GM21528 (cell line): ENCODE results near the gene TBX10.
"Not testable (repeated sequence)": the region's sequence is repeated elsewhere in the genome, so short reads cannot be mapped to it uniquely, and the experiment has no call there.

Experiments used
- ATAC-seq: cut with Tn5 transposase; IDR thresholded peaks from one replicate; pipeline ENCODE4 v1.9.1; 2021; ENCODE audit warnings: mild to moderate bottlenecking, moderate library complexity; ENCODE audit not compliant: unreplicated experiment, low FRiP score

Gene TBX10

DNA sequence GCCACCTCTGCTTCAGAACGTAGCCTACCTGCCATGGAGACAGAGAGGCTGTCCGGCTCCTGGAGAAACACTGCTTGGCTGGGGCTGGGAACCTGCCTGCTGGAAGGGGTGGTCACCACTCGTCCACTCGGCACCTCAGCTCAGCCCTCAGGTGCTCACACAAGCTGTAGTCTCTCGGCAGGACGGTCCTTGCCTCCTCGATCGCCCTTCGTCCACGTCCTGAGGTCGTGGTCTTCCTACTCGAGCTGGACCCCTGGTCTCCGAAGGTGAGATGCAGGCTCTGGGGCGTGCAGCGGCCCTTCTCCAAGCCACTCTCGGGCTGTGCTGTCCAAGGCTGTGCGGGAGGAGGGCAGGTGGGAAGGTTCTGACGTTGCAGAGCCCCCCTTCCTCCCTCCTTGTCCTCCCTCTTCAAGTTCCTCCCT is at the start of gene TBX10:
Gene TBX10 (minus strand): TSS at position 326 of the 422 bp plus-strand sequence. CDS start 291 bp downstream, at position 35.
- ATAC-seq: no peak

DNA sequence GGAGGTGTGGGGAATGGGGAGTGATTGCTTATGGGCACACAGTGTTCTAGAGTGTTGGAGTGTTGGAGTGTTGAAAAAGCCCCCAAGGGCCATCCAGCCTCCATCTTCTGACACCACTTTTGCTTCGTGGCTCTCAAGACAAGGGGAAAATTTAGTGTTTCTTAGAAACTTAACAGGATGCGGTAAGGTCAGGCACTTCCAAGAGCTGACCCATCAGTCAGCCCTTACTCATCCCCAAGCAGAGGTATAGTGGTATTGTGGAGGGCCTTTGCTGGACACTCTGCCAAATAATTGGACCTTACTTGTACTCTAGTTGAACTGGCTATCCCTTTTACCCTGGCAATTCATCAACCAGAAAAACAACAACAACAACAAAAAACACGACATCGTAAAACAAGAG is 49.6 kb upstream of the TBX10 start:
- ATAC-seq: no peak

DNA sequence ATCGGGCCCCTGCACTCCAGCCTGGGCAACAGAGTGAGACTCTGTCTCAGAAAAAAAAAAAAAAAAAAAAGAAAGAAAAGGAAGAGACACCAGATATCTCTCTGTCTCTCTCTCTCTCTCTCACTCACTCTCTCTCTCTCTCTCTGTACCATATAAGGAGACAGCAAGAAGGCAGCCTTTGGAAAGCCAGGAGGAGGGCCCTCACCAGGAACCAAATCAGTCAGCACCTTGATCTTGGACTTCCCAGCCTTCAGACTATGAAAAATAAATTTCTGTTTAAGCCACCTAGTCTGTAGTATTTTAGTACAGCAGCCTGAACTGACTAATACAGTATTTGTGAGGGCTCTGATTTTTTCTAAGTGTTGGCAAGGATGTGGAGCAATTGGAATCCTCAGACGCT is 48.4 kb upstream of the TBX10 start:
- ATAC-seq: no peak

DNA sequence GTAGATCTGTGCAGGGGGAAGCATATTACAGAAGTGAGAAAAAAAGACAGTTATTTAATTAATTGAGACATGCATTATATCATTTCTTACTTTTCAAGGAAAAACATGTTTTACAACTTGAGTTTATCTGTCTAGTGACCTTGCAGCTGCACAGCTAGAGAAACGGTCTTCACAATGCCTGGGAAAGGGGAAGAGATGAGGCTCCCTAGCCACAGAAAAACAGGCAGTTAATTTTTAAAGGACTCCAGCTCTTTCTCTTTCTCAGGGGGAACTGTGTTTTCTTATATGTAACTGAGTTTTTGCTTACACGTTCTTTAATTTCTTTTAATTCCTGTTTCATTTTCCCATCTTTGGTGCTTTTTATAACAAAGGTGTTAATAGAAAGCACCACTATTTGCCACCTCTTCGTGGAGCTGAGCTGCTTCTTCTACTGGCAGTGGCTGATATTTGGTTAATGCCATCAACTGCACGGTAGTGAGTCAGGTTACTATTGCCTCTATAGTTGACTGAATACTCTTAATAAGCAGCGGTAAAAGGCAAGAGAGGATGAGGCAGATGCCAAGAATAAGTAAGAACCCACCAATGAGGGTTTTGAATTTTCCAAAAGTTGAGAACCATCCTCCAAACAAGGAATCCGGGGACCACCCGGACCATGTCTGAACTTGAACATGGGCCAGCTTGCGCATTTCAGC is 46.2 kb upstream of the TBX10 start:
- not testable (repeated sequence) for ATAC-seq

DNA sequence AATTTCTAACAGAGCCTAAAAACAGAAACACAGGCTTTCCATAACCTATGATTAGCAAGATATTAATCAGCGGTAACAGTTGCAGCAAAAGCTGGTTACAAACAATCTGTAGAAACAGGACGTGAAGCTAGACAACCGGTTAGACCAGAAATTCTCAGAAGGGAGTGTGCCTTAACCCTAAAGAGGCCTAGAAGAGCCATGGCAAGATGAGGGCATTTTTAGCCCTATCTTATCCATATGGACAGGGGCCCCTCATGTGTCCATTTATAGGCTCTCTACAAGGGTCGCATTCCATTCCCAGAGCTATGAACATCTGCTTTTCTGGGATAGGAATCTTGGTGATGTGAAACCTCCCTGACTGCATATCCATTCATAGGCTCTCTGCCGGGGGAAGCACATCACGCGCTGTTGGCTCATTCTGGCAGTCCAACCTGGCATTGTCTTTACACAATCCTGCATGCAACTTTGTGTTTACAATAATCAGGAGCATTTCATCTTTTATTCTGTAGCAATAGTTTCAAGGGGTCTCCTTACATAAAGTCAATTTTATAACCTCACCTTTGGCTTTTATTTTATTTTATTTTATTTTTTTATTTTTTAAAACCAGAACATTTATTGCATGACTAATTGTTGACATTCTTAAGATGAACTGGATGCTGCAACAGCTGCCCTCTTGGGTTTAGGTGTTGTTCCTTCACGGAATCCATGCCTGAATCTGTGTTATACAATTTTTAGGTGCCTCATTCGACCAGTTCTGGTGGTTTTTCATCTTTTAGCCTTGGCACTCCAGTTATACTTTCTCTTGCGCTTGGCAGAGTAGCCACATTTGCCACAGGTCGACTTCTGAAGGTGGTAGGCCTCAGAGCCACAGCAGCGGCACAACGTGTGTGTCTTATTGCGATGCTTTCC is 42.8 kb upstream of the TBX10 start:
- not testable (repeated sequence) for ATAC-seq

DNA sequence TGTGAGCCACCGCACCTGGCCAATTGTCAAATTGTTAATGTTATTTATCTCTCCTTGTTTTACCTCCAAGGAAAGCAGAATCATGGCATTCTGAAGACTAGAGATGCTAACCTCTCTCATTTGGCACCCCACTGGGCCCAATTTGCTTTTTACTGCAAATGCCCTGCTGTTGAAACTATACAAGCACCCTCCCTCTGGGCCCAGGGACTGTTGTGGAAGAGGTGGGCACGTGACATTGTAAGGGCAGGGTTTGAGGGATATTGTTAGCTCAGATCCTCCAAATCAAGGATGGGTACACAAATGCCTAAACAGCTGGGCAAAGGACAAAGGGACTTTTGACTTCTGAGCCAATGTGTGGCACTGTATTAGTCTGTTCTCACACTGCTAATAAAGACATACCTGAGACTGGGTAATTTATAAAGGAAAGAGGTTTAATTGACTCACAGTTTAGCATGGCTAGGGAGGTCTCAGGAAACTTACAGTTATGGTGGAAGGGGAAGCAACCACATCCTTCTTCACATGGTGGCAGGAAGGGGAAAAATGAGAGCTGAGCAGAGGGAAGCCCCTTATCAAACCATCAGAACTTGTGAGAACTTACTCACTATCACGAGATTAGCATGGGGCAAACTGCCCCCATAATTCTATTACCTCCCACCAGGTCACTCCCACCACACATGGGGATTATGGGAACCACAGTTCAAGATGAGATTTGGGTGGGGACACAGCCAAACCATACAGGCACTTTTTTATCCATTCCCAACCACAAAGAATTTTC is 41.3 kb upstream of the TBX10 start:
- no peak for ATAC-seq

DNA sequence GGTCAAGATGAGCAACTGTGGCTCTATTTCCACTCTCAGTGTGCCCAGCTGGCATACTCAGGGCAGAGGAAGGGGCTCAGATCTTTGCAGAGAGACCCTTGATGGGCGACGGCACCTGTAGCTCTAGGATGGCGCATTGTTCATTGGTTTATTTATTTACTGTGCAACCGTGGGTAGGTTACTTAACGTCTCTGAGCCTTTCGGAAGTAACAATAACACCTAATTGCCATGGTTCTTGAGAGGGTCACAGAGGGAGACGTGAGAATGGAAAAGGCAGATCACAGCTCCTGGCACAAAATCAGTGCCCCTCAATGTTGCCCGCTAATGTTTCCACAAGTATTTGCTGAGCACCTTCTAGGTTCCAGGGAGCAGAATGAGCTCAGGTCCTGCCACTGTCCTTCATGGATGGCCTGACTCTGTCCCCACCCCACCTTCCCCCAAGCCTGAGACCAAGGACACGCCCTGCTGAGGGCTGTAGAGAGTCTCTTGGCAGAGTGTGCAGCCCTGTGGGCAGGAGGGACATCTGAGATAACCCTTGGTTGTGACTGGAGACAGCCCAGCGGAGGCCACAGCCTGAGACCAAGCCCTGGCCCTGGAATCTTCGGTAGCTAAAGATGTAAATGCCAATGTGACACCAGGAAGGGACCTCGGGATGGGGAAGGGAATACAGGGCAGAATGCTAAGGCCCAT is 35.6 kb upstream of the TBX10 start:
- ATAC-seq: no peak

DNA sequence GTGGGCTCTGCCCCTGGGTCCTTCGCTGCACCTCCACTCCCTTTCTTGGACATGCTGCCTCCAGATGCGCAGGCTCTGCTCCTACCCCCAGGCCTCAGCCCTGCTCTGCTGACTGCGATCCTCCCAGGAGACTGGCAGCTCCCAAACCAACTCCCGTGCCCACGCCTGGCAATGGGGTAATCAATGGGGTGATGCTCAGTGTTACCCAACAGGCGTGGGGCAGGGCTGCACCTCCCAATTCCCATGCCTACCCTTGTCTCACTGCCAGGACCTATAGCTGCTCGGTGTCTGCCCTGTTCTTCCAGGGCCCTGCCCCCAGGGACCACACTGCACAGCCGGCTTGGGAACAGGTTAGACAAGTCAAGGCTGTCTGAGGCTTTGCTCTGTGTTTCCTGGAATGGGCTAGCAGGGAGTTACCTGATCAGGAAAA is 34.9 kb upstream of the TBX10 start, which contains the start of gene ALDH3B2:
Gene ALDH3B2 (minus strand): TSS at position 182 of the 430 bp plus-strand sequence. CDS start 7,688 bp downstream, outside the sequence.
- no peak for ATAC-seq

DNA sequence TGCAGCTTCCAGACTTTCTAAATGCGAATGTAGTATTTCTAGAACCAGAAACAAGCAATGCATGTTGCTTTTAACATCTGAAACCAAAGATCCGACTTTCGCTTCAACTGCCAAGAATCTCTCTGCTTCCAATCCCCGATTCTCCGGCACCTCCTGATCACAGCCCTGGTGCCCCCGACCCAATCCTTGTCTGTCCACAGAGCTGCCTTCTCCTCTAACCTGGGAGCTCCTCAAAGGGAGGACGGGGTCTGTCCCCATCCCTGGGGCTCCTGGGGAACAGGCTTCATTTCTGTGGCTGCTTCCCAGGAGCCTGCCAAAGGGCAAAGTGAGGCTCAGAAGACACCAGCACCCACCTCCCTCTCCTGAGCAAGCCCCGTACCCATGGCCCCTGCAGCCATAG is 34.3 kb upstream of the TBX10 start:
- no peak for ATAC-seq

DNA sequence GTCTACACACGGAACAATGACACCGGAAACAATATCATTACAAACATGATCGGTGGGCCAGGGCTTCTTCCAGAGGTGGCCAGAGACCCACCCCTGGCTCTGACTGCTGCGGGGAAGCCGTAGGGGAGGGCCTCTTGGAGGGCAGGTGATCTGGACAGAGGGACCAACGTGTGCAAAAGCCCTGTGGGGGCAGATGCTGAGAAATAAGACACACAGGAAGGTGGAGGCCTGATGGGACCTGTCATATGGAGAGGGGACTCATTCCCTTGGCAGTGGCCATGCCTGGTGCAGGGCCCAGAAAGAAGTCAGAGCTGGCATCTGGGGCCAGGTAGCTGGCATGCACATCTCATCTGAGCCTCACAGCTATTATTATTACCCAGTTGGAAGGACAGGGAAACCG is 33.8 kb upstream of the TBX10 start:
- ATAC-seq: no peak

DNA sequence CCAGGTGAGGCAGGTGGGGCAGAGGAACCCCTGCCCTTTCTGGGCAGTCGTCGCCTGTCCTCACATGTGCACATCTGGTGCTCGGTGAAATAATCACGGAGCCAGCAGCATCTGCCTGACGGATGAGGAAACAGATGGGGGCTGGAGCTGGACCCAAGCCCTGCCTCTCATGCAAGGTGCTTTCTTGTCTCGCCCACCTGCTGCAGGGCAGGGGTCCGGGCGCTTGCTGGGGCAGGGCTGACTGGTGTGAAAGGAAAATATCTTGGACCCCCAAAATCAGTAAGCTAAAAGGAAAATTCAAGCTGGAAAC is 31.6 kb upstream of the TBX10 start:
- no peak for ATAC-seq

DNA sequence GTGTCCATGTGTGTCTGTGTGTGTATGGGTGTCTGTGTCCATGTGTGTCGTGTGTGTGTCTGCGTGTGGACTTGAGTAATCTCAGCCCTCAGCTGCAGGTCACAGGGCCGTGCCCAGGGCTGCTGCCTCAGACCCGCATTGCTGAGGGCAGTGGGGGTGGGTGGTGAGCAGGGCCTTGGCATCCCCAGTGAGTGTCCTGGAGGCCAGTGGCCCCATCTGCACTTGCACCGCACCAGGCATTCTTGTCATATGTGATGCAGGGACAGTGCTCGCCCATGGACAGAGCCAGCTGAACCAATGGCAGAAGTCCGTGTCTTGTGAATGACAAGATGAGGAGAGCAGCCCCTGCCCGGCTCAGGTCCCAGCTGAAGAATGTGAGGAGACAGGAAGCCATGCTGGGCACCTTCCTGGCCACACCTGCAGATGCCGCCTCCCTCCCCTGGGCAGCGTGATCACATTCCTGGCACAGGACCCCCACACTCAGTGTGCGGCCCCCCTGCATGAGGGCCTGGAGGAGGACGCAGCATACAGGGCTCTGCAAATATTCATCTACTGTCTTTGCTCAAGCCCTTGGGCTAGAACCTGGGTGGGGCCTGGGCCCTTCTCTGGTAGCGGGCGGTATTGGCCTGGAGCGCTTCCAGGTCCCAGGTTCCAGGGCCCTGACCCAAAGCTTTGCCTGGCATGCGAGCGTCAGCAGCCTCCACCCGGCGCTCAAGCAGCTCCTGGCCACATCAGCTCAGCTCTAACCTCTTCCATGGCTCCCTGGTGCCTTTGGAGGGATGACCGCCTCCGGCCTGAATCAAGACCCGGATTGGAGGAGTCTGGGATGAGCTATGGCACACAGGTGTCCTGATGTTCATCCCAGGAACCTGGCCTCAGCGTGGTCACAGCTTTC is 31.0 kb upstream of the TBX10 start:
- ATAC-seq: no peak

DNA sequence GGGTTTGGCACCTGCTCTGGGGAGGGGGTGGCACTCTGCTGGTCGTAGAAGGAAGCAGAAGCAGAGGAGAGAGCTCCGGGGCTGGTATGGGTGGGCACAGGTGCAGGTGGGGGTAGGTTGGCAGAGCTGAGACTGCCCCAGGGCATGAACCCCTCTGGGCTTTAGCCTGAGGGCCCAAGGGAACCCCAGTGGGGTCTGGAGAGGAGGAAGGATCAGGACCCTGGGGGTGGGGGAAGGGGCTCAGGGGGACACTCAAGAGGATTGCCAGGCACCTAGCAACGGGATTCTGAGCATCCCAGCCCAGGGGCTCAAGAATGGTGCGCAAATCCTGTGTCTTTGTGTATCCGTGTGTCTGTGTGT is 28.6 kb upstream of the TBX10 start:
- no peak for ATAC-seq

DNA sequence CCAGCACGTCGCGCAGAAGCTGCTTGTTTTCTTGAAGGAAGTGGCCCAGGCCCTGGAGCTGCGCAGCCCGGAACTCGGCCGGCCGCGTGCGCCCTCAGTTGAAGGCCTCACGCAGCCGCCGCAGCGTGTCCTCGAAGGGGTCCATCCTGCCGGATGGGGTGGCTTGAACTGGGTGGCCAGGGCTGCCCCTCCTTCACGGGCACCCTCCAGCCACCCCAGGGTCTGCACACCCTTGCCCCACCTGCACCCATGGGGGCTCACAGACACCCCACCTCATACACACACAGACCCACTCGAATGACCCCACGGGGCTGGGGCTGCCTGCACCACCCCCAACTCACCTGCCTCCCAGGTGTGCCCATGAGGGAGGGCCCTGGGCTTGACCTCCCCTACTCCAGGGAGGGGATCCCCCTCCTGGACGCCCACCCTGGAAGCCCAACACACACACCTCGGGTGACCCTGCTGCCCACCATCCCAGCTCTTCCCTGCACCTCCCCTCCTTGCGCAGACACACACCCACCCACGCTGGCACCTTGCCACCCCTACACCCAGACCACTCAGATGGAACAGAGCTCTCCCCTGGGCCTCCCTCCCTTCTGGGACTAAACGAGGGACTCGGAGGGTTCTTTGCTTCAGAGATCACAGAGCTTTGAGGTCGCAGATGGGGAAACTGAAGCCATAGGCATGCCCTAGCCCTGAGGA is 28.1 kb upstream of the TBX10 start:
- ATAC-seq: no peak

DNA sequence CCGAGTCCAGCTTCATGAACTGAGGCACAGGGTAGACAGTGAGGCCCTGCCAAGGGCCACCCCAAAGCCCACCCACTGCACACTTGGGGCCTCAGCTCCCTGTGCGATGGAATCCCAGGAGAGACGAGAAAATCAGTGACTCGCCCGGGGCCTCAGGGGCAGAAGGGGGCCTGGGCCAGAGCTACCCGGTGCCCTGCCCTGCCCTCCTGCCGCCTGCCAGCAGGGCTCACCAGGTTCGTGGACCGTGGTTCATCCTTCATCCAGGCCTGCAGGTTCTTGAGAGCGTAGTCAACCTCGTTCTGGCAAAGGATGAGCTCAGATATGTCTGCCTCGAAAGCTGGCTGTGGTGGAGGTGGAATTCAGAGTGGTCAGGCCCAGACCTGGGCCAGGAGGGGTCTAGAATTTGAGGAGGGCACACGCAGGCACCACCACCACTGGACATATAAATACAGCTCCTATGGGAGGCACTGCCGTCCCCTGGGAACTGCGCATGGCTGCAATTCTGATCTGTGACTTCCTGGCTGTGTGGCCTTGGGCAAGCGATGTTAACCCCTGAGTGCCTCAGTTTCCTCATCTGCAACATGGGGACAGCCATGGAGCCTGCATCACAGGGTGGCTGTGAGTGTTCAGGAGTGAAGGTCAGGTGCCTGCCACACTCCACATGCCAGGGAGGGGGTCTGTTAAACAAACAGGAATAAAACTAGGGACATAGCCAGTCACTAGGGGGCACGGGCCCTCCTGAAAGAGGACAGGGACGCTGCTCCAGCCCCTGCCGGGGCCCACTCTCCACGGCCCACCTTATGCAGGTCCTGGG is 27.3 kb upstream of the TBX10 start:
- ATAC-seq: no peak

DNA sequence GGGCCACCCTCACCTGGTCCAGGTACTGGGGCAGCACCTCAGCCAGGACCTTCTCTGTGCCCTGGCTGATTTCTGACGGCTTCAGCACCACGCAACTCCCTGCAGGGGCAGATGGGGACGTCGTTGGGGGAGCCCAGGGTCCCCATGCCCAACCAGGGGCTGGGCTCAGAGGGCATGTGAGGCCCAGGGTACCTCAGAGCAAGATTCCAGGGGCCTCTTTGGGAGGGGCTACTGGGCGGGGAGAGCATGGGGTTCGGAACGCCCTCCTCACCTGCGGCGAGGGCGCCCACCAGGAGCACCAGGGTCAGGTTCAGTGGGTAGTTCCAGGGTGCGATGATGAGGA is 26.7 kb upstream of the TBX10 start:
- ATAC-seq: no peak

DNA sequence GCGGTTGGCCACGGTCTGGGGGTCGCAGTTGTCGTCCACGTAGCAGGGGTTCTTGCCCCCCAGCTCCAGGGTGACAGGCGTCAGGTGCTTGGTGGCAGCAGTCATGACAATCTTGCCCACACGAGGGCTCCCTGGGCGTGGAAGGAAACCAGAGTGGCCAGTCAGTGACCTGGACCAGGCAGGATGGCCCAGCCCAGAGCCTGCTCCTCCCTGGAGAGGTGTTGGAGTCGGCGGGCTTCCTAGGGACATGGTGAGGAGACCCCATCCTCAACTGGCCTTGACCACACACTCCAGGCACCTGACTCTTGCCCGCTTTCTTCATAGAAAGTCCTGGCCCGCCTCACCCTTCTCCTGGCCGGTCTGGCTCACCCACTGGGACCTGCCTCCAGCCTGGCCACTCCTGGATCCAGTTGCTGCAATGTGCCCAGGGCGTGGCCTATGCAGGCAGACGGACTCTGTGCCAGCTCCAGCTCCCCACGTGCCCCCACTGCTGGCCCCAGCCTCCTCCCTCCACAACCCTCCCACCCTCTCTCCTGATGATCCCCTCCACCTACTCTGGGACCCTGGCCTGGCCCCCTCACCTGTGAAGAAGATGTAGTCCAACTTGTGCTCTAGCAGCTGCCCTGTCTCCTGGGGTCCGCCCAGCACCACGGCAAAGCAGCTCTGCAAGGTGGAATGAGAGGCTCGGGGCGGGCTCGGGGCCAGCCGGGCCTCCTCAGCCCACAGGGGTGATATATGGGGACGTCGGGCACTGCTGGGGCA is 26.2 kb upstream of the TBX10 start:
- ATAC-seq: no peak
